ENCODE results near the gene DICER1.

DICER1 gene

DNA sequence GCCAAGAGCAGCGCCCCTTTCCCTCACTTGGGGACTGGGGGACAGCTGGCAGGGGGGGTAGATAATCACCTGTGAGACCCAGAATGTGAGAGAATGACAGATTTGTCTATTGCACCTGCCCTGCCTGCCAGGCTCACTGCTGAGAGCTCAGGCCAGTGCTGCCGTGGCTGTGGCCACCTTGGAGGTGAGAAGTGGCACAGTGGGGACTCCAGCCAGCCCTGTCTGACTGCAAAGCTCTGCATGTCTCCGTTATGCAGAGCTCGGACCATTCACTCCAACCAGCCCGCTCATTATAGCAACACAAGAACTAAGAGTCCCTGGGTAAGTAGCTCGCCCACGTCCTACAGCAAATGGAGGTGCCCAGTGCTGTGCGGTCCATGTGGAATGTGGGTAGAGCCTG, 88.8 kb downstream of the DICER1 start:
- peak in 1 of 2 donors; percentile 21 for DNase-seq
- TF ChIP-seq, protein P1, sequence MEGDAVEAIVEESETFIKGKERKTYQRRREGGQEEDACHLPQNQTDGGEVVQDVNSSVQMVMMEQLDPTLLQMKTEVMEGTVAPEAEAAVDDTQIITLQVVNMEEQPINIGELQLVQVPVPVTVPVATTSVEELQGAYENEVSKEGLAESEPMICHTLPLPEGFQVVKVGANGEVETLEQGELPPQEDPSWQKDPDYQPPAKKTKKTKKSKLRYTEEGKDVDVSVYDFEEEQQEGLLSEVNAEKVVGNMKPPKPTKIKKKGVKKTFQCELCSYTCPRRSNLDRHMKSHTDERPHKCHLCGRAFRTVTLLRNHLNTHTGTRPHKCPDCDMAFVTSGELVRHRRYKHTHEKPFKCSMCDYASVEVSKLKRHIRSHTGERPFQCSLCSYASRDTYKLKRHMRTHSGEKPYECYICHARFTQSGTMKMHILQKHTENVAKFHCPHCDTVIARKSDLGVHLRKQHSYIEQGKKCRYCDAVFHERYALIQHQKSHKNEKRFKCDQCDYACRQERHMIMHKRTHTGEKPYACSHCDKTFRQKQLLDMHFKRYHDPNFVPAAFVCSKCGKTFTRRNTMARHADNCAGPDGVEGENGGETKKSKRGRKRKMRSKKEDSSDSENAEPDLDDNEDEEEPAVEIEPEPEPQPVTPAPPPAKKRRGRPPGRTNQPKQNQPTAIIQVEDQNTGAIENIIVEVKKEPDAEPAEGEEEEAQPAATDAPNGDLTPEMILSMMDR (IDR thresholded peaks at IDR 0.05) = no peak
- H3K9me3 ChIP-seq = no peaks in the 10 kb centered on the region
- H3K4me1 ChIP-seq = no peaks in the 10 kb centered on the region
- intact Hi-C loops (cut with DNase I; ENCODE audit: low total_unique reads) = no loop called here
- no peaks in the 10 kb centered on the region for H3K36me3 ChIP-seq
- no peak overlapping the region for H3K4me3 ChIP-seq
- H3K27me3 ChIP-seq = peaks cover 0 to 25% of the 10 kb centered on the region in 2 donors
- no peak overlapping the region for H3K27ac ChIP-seq

DNA sequence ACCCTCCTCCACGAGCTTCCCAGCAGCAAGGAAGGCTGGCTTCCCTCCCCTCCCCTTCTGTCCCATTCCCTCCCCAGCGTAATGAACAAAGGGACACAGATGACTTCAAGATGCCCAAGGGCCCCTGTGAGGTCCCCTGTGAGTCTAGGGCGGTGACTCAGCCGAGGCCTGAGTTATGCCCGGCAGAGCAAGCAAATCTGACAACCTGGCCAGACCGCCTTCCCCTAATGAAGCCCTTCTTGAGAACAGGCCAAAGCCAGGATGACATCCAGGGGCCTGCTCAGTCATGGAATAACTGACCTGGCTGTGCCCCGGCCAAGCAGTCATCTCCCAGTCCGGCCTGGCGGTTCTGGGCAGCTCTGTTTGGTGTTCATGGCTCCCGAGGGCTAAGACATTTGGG, 89.2 kb downstream of the DICER1 start:
- H3K4me1 ChIP-seq = no peaks in the 10 kb centered on the region
- H3K36me3 ChIP-seq = no peaks in the 10 kb centered on the region
- no peak overlapping the region for H3K4me3 ChIP-seq
- no peak overlapping the region for H3K27ac ChIP-seq
- DNase-seq = peak in 1 of 2 donors; percentile 39
- no peaks in the 10 kb centered on the region for H3K9me3 ChIP-seq
- TF ChIP-seq, protein P1 (IDR thresholded peaks at IDR 0.05) = no peak
- intact Hi-C loops (cut with DNase I; ENCODE audit: low total_unique reads) = no loop called here
- peaks cover 0 to 25% of the 10 kb centered on the region in 2 donors for H3K27me3 ChIP-seq

DNA sequence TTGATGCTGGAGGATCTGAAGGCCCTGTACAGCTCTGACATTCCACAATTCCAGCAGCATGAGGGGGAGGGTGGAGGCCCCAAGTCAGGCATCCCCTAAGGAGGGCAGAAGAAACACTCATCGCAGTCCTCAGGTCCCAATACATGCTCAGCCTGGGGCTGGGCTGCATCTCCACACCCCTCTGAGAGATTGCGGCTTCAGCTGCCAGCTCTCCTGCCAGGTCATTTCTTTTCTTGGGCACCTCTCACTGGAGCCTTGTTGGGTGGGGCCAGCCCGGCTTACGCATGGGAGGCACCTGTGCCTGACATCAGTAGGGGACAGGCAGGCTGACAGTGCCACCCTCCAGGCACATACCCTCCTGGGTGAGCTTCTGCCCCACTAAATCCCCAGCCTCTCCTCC, 89.8 kb downstream of the DICER1 start:
- Histone ChIP-seq H3K4me3 (no peak overlapping the region), H3K27me3 (peaks cover 0 to 25% of the 10 kb centered on the region in 2 donors), H3K9me3 (no peaks in the 10 kb centered on the region), H3K36me3 (no peaks in the 10 kb centered on the region), H3K27ac (no peak overlapping the region), H3K4me1 (no peaks in the 10 kb centered on the region)
- intact Hi-C loops (cut with DNase I; ENCODE audit: low total_unique reads) = no loop called here
- TF ChIP-seq, protein P1 (IDR thresholded peaks at IDR 0.05) = no peak
- DNase-seq = peak in 1 of 2 donors; percentile 44

DNA sequence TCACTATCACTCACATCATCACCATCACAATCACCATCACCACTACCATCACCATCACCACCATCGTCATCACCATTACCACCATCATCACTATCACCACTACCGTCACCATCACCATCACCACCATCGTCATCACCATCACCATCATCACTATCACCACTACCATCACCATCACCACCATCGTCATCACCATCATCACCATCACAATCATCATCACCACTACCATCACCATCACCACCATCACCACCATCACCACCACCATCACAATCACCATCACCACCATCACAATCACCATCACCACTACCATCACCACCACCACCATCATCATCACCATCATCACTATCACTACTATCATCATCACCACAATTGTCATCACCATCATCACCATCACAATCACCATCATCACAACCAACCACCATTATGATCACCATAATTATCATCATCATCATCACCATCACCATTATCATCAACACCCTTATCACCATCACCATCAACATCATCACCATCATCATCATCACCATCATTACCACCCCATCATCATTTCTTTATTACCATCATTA, 90.8 kb downstream of the DICER1 start:
- intact Hi-C loops (cut with DNase I; ENCODE audit: low total_unique reads) = no loop called here
- H3K36me3 ChIP-seq = no peaks in the 10 kb centered on the region
- no peaks in the 10 kb centered on the region for H3K4me1 ChIP-seq
- H3K9me3 ChIP-seq = no peaks in the 10 kb centered on the region
- peaks cover 0 to 23% of the 10 kb centered on the region in 2 donors for H3K27me3 ChIP-seq
- H3K27ac ChIP-seq = no peak overlapping the region
- no peak overlapping the region for H3K4me3 ChIP-seq
- TF ChIP-seq, protein P1 (IDR thresholded peaks at IDR 0.05) = no peak
- DNase-seq = no peak

- Histone ChIP-seq H3K9me3 (no peaks in the 10 kb centered on the region), H3K27me3 (peaks cover 0 to 16% of the 10 kb centered on the region in 2 donors), H3K27ac (no peak overlapping the region), H3K4me3 (no peak overlapping the region), H3K36me3 (no peaks in the 10 kb centered on the region), H3K4me1 (no peaks in the 10 kb centered on the region)
- DNase-seq = no peak
- intact Hi-C loops (cut with DNase I; ENCODE audit: low total_unique reads) = no loop called here
- TF ChIP-seq, protein P1 (IDR thresholded peaks at IDR 0.05) = no peak
Observed at GRCh38 chr14:95065411-95065810, 91.9 kb downstream of the DICER1 start.

- Histone ChIP-seq H3K36me3 (no peaks in the 10 kb centered on the region), H3K9me3 (no peaks in the 10 kb centered on the region), H3K4me3 (no peak overlapping the region), H3K27ac (no peak overlapping the region), H3K27me3 (peaks cover 0 to 12% of the 10 kb centered on the region in 2 donors), H3K4me1 (no peaks in the 10 kb centered on the region)
- DNase-seq = peak in 1 of 2 donors; percentile 43
- intact Hi-C loops (cut with DNase I; ENCODE audit: low total_unique reads) = no loop called here
- TF ChIP-seq, protein P1 (IDR thresholded peaks at IDR 0.05) = no peak
Observed at GRCh38 chr14:95064734-95065133, 92.6 kb downstream of the DICER1 start.
